Activated T-helper 1 cell treated with anti-CD3 and anti-CD28 coated beads, Interleukin-2, amount 50 U/mL, for 16 hours (primary cell): Measurements from ENCODE around the gene TBC1D17.
A peak's percentile ranks its signal among the peaks of the same experiment; 100 is the strongest.

Experiments
- DNase-seq, 2 donors: peaks; one replicate each; pipeline ENCODE4 v3.0.0-alpha.2; 2020; ENCODE audit warnings: low read depth in 1 of 2, low spot score in 1 of 2

Gene TBC1D17

GRCh38 chr19:49875177-49875576 lies 2.3 kb upstream of the TBC1D17 start:
- DNase-seq = no peak

DNA sequence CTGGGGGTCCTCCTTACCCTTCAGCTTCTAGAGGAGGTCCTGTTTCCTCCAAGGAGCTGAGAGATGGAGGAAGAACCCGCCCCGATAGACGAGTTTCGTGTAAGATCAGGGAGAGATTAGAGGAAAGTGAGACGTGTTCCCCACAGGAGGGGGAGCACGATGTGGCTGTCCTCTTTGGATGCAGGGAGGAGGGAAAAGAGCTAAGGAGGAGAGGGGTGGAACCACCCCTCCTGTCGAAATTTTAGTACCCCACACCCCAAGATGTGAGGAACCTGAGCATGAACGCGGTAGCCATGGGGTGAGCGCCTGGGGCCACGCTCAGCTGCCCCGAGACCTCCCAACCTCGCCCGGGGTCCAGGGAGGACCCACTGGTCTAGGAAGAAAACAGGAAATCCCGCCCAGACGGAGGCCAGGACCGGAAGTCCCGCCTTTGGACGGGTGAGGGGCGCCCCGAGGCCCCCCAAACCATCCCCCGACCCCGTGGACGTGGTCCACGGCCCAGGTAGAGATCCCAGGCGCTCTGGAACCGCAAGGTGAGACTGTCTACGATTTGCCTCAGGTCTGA lies 1.6 kb upstream of the TBC1D17 start:
- peak; percentile 26 to 38 for DNase-seq

DNA sequence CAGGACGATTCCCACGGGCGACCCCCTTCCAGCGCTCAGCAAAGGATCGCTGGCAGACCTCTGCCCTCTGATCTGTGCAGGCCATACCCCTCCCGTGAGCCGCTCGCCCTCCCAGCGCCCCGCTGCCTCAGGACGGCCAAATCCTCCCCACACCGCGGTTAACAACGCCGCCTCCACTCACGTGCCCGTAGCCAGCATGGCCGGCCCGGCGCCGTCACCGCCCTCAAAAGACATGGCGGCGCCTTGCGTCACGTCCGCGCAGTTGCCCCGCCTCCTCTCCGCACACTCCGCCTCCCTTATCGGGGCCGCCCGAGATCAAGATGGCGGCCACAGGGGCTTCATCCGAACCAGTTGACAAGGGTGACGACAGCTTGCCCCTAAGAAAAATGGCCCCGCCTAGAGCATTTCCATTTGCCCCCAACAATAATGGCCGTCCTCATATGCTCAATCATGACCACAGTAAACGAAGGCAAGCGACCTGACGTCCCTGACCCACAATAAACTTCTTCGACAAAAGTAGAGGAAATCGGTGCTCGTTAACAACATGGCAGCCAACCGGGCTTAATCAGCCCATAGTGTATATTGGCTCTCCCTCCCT lies 981 bp upstream of the TBC1D17 start:
- peak; percentile 95 to 97 for DNase-seq

DNA sequence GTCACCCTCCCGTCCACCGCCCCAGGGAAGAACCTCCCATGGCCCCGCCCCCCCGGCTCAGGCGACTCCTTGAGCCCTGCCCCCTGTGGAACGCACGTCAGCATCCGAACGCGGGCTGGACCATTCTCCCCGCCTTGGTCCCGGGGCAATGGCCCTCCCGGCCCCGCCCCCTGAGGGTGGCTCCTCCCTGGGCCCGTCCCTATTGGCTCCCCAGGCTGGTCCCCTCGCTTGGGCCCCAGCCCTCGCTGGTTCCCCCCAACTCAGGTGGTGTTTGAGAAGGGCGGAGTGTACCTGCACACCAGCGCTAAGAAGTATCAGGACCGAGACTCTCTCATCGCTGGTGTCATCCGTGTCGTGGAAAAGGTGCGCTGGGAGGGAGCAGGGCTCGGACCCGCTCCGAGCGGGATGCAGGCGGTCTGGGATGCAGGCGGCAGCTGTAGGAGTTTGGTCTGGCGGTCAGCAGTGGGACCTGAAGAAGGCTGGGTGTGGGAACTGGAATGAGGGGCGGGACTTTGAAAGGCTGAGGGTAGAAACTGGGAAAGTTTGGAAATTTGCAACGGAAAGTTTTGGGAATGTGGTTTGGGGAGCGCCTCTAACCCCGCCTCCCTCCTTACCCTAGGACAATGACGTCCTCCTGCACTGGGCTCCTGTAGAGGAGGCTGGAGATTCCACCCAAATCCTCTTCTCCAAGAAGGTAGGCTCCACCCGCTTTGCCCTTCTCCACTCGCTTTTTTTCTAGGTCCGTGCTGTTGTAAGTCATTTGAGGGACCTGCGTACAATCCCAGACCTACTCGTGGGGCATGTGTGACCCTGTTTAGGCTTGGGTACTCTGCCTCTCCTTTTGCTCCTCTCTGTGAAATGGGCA lies 609 bp downstream of the TBC1D17 start:
- DNase-seq = peak; percentile 93 to 98

DNA sequence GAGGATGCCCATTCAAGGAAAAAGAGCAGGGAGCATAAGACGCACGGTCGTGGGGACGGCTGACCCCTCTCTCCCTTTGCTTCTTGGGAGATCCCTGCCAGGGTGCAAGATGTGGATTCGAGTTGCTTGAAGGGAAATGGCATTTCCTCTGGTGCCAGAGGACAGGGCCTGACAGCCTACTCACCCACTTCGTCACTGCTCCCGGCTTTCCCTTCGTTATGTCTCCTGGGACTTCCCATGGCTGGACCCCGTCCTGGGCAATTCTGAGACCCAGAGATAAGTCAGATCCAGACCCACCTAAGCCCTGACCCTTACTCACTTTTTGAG lies 1.2 kb downstream of the TBC1D17 start:
- no peak for DNase-seq

DNA sequence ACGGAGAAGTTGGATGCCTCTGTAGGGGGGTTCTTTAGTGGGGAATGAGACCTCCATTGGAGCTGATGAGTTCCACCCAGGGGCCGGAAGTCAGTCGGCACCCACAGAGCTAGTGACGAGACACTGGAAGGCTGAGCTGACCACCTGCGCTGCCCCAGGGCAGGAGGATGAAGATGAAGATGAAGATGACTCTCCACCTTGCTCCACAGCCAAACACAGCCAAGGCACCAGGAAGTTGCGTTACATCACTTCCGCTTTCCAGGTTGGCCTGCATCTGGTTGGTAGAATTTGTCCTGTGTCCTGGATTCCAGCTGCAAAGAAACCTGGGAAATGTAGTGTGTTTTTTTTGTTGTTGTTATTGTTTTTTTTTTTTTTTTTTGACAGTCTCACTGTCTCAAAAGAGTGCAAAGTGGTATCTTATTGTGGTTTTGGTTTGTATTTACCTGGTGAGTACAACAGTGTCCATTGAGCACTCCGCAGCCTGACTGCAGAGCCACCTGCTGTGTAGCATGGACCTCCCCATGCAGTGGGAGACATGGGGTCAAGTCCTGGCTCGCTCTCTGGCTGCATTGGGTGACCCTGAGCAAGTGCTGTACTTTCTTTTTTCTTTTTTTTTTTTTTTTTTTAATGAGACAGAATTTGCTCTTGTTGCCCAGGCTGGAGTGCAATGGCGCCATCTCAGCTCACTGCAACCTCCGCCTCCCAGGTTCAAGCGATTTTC lies 1.9 kb downstream of the TBC1D17 start:
- no peak for DNase-seq

DNA sequence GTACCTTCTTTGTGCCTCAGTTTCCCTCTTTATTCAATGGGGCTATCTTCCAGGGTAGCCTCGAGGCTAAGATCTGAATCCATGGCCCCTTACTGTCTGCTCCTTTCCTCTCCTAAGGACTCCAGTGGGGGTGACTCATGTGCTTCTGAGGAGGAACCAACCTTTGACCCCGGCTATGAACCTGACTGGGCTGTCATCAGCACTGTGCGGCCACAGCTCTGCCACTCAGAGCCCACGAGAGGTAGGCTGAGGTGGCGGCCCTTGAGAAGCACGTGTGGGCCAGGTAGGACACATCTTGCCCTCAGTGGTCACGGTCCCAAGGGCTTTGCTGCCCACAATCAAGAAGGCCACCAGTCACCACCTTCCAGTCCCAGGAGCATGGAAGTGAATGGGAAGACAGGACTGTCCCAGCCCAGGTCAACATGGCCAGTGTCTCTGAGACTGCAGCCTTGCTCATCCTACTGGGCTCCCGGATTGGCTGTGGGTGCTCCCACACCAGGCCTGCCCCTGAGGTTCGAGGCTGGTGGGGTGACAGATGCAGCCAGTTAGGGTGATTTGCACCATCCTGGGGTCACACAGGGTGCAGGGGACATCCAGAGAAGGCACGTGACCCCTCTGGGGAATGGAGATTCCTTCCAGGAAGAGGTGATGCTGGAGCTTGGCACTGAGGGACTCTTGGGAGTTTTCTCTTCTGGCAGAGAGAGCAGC lies 2.8 kb downstream of the TBC1D17 start:
- DNase-seq = no peak

GRCh38 chr19:49881186-49881585 lies 3.7 kb downstream of the TBC1D17 start:
- no peak for DNase-seq

DNA sequence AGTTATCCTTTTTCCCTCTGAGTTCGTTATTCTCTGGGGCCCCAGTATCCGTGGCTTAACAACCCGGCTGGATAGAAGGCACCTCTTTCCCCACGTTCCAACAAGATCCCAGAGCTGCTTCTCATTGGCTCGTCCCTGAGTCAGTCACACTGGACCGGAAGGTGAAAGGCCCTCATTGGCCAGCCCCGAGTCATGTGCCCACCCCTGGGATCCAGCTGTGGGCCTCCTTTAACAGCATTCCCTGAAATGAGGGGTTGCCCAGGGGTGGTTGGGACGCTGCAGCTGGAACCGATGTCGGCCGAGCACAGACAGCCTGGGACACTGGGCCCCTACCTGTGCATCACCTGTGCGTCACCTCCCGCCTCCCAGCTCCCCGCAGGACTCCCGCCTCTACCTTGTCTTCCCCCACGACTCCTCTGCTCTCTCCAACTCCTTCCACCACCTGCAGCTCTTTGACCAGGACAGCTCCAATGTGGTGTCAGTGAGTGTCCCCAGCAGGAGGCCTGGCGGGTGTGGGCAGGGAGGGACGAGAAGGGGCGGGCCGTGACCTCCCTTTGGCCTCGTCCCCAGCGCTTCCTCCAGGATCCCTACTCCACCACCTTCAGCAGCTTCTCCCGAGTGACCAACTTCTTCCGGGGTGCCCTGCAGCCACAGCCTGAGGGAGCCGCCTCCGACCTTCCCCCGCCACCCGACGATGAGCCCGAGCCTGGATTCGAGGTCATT lies 4.3 kb downstream of the TBC1D17 start:
- no peak for DNase-seq

- DNase-seq = no peak
These were observed 5.1 kb downstream of the TBC1D17 start for GRCh38 chr19:49882643-49883042.

DNA sequence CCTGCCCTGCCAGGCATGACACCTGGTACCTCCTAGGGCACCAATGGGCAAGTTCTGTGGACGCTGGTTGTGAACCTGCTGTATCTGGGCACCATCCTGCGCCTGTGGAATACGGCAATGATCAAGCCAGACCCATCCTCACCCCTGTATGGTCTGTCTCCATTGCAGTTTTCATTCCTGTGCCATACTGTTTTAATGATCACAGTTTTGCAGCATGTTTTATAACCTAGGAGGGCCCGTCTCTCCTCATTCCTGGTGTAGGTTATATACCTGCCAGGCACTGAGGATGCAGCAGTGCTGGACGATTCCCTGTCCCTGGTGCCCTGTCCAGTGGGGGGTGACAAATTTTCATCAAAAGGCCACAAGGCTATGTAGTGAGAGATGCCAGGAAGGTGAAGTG lies 5.6 kb downstream of the TBC1D17 start:
- no peak for DNase-seq

GRCh38 chr19:49884109-49884508 lies 6.6 kb downstream of the TBC1D17 start:
- no peak for DNase-seq

- no peak for DNase-seq
These were observed 7.3 kb downstream of the TBC1D17 start for GRCh38 chr19:49884760-49885159.

- DNase-seq = no peak
These were observed 9.6 kb downstream of the TBC1D17 start for GRCh38 chr19:49887037-49887664.

DNA sequence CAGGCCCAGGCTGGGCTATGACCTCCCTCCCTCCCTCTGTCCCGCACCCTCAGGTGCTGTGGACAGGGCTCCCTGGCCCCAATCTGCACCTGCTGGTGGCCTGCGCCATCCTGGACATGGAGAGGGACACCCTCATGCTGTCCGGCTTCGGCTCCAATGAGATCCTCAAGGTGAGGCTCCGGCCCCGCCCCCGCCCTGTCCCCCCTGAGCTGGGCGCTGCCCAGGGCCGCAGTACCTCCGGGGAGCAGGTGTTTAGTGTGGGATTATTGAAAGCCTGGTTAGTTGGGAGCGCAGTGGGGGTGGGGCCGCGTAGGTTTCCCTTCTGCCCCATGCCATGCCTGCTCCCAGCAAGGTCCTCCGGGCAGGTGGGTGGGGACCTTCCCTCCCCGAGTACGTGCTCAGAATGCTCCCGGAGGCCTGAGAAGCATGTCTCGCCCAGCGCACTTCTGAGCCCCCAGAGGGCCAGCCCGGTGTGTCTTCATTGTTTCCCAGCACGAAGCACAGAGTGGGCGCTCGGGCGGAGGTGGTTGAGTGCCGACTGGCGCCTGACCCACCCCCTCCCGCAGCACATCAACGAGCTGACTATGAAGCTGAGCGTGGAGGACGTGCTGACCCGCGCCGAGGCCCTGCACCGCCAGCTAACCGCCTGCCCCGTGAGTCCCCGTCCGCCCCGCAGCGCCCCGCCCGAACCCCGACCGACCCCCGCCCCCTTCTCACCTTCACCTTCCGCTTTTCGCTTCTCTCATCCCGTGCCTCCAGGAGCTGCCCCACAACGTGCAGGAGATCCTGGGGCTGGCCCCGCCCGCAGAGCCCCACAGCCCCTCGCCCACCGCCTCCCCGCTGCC lies 10.4 kb downstream of the TBC1D17 start:
- DNase-seq = no peak

- DNase-seq = no peak
These were observed 11.0 kb downstream of the TBC1D17 start for GRCh38 chr19:49888510-49888824.

DNA sequence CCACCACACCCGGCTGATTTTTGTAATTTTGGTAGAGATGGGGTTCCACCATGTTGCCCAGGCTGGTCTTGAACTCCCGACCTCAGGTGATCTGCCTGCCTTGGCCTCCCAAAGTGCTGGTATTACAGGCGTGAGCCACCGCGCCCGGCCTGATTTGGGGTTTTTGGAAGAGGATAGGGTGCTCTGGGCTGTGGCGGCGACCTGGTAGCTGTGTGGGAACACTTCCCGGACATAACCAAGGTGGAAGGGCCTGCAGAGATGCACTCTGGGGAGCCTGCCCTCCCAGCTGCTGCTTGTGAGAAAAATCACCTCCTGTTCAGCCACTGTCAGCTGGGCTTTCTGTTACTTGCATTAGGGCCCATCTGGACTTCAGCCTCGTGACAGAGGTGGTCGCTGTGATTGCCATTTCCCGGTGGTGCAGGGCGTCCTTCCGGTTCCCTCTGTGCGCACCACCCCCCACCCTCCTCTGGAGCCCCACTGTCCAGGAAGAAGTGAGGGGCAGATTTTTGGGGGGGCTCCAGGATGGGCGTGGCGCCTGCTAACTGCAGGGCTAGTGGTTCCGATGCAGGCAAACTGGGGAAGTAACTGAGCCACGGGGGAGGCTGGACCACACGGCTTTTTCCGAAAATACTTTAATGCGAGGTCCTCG lies 11.7 kb downstream of the TBC1D17 start:
- no peak for DNase-seq

DNA sequence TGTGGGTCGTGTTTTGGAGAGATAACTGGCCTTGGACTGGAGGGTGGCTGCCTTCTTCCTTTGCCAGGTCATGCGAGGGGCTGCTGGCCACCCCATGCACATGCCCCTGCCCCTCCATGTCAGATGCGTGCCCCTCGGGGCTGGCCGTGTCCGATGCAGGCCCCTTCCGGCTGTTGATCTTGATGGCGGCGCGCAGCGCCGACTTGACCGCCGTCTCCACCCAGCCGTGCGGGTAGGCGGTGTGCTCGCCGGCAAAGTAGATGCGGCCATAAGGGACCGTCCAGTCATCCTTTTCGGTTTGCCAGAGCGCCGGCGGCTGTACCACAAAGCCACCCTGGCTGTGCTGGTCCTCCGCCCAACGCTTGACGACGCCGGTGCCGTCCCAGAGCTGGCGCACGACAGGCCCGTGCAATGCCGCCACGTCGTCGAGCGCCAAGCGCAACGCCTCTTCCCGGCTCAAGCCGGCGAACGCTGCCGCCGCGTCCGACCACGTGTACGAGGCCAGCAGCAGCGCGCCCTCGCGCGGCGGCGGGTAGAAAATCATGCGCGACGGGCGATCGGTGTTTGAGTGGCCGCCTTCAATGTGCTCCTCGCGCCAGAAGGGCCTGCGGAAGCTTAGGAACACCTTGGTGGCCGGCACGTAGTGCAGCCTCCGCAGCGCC lies 12.3 kb downstream of the TBC1D17 start:
- DNase-seq = peak; percentile 45 to 65
